HEK293 (cell line): ENCODE measurements around the gene PASK.

Source experiments
- CTCF ChIA-PET: fragments of 350-600 bp; formaldehyde crosslinking; extraction: SDS; loops from one replicate; lab custom pipeline; 2021; ENCODE audit warnings: antibody characterized with exemption; lab: Yijun Ruan, JAX
- POLR2A ChIA-PET: fragments of 300-600 bp; formaldehyde crosslinking; extraction: SDS; loops from one replicate; lab custom pipeline; 2020; ENCODE audit warnings: antibody characterized with exemption, inconsistent platforms; lab: Yijun Ruan, JAX
- H3K27ac ChIP-seq: fragments of 200-500 bp; sonication (Bioruptor generic); 2 replicates; pipeline ENCODE4 v1.5.1; 2014; ENCODE audit warnings: low read depth, low read length, control low read depth, inconsistent platforms; ENCODE audit errors: extremely low read depth
- H3K36me3 ChIP-seq, 2 experiments: fragments of 200-500 bp in 1 of 2; sonication (Bioruptor generic) in 1 of 2; 1 replicate in 1 of 2; 2 replicates in 1 of 2; pipeline ENCODE4 v1.5.1; 2014 to 2017; ENCODE audit warnings: inconsistent platforms in 2 of 2, low read length in 2 of 2; ENCODE audit not compliant: control insufficient read depth in 2 of 2, insufficient read depth in 1 of 2
- H3K4me1 ChIP-seq: fragments of 200-500 bp; sonication (Bioruptor generic); 2 replicates; pipeline ENCODE4 v1.5.1; 2014; ENCODE audit warnings: mild to moderate bottlenecking, low read length, inconsistent platforms; ENCODE audit not compliant: control insufficient read depth, insufficient read depth
- H3K4me3 ChIP-seq: 2 replicates; pipeline ENCODE4 v1.5.1; 2011; ENCODE audit warnings: low read depth, mild to moderate bottlenecking, control low read depth, low read length, moderate library complexity
- H3K9me3 ChIP-seq: fragments of 200-500 bp; sonication (Bioruptor generic); 2 replicates; pipeline ENCODE4 v1.5.1; 2014; ENCODE audit warnings: low read depth, low read length, inconsistent platforms; ENCODE audit not compliant: control insufficient read depth, insufficient read depth
- BCL11B ChIP-seq: fragments of 450-650 bp; formaldehyde crosslinking; IDR thresholded peaks from 2 replicates; pipeline ENCODE4 v1.5.1; 2016; ENCODE audit warnings: low read depth, missing biosample characterization, missing genetic modification characterization
- KLF10 ChIP-seq: fragments of 450-650 bp; IDR thresholded peaks from 2 replicates; pipeline ENCODE4 v1.5.1; 2018; ENCODE audit warnings: missing biosample characterization, mild to moderate bottlenecking, missing genetic modification characterization
- KLF8 ChIP-seq: fragments of 450-650 bp; formaldehyde crosslinking; IDR thresholded peaks from 2 replicates; pipeline ENCODE4 v1.5.1; 2016; ENCODE audit warnings: missing biosample characterization, missing genetic modification characterization
- PRDM4 ChIP-seq: fragments of 450-650 bp; formaldehyde crosslinking; IDR thresholded peaks from 2 replicates; pipeline ENCODE4 v1.5.1; 2017; ENCODE audit warnings: missing biosample characterization, missing genetic modification characterization
- TSHZ1 ChIP-seq: fragments of 450-650 bp; formaldehyde crosslinking; IDR thresholded peaks from 2 replicates; pipeline ENCODE4 v1.5.1; 2016; ENCODE audit warnings: missing biosample characterization, missing genetic modification characterization, borderline replicate concordance
- ZBTB21 ChIP-seq: fragments of 450-650 bp; formaldehyde crosslinking; IDR thresholded peaks from 2 replicates; pipeline ENCODE4 v1.5.1; 2017; ENCODE audit warnings: missing biosample characterization, missing genetic modification characterization
- ZFP37 ChIP-seq: fragments of 450-650 bp; formaldehyde crosslinking; IDR thresholded peaks from 2 replicates; pipeline ENCODE4 v1.5.1; 2016; ENCODE audit warnings: missing biosample characterization, missing genetic modification characterization
- ZNF16 ChIP-seq: fragments of 450-650 bp; formaldehyde crosslinking; IDR thresholded peaks from 2 replicates; pipeline ENCODE4 v1.5.1; 2016; ENCODE audit warnings: low read depth, missing biosample characterization, missing genetic modification characterization
- ZNF19 ChIP-seq: fragments of 450-650 bp; formaldehyde crosslinking; IDR thresholded peaks from 2 replicates; pipeline ENCODE4; 2016; ENCODE audit warnings: missing biosample characterization, missing genetic modification characterization, low read depth
- ZNF202 ChIP-seq: fragments of 450-650 bp; formaldehyde crosslinking; IDR thresholded peaks from 2 replicates; pipeline ENCODE4 v1.5.1; 2016; ENCODE audit warnings: missing biosample characterization, missing genetic modification characterization, borderline replicate concordance
- ZNF239 ChIP-seq: fragments of 450-650 bp; formaldehyde crosslinking; IDR thresholded peaks from 2 replicates; pipeline ENCODE4 v1.5.1; 2016; ENCODE audit warnings: missing biosample characterization, missing genetic modification characterization
- ZNF488 ChIP-seq: fragments of 450-650 bp; formaldehyde crosslinking; IDR thresholded peaks from 2 replicates; pipeline ENCODE4 v1.5.1; 2016; ENCODE audit warnings: missing biosample characterization, missing genetic modification characterization
- ZNF518A ChIP-seq: fragments of 450-650 bp; formaldehyde crosslinking; conservative IDR thresholded peaks from 2 replicates; pipeline ENCODE4 v1.5.1; 2016; ENCODE audit warnings: low read depth, missing biosample characterization, missing genetic modification characterization
- ZNF529 ChIP-seq: fragments of 450-650 bp; formaldehyde crosslinking; IDR thresholded peaks from 2 replicates; pipeline ENCODE4 v1.5.1; 2017; ENCODE audit warnings: missing genetic modification characterization, missing biosample characterization; ENCODE audit not compliant: insufficient replicate concordance
- ZNF560 ChIP-seq: fragments of 450-650 bp; formaldehyde crosslinking; IDR thresholded peaks from 2 replicates; pipeline ENCODE4 v1.5.1; 2017; ENCODE audit warnings: missing biosample characterization, missing genetic modification characterization, borderline replicate concordance
- TF ChIP-seq, protein P1 (sequence below): fragments of 450-650 bp; formaldehyde crosslinking; IDR thresholded peaks from 2 replicates; pipeline ENCODE4 v1.5.1; 2016; ENCODE audit warnings: missing biosample characterization, missing genetic modification characterization, low read depth

Gene PASK

GRCh38 chr2:241177526-241178334 lies 28.5 kb upstream of the PASK start:
- CTCF ChIA-PET: interaction anchor here (0.7 kb wide), 1 partner anchor 77 kb away, joined by 3 read pairs; no protein-coding TSS in a partner anchor
- TF ChIP-seq, protein P1, sequence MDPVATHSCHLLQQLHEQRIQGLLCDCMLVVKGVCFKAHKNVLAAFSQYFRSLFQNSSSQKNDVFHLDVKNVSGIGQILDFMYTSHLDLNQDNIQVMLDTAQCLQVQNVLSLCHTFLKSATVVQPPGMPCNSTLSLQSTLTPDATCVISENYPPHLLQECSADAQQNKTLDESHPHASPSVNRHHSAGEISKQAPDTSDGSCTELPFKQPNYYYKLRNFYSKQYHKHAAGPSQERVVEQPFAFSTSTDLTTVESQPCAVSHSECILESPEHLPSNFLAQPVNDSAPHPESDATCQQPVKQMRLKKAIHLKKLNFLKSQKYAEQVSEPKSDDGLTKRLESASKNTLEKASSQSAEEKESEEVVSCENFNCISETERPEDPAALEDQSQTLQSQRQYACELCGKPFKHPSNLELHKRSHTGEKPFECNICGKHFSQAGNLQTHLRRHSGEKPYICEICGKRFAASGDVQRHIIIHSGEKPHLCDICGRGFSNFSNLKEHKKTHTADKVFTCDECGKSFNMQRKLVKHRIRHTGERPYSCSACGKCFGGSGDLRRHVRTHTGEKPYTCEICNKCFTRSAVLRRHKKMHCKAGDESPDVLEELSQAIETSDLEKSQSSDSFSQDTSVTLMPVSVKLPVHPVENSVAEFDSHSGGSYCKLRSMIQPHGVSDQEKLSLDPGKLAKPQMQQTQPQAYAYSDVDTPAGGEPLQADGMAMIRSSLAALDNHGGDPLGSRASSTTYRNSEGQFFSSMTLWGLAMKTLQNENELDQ (tag by site-specific recombination): no peak
- TF ChIP-seq ZNF560 (tag by site-specific recombination) (no peak), ZNF518A (tag by site-specific recombination) (no peak), TSHZ1 (tag by site-specific recombination) (no peak), KLF10 (tag by site-specific recombination) (no peak), ZNF239 (tag by site-specific recombination) (no peak), BCL11B (tag by site-specific recombination) (no peak), ZNF16 (tag by site-specific recombination) (no peak)
- H3K9me3 ChIP-seq: no peaks in the 10 kb centered on the region
- H3K27ac ChIP-seq: no peak overlapping the region
- POLR2A ChIA-PET: no interaction called here
- no peak overlapping the region for H3K4me3 ChIP-seq
- H3K36me3 ChIP-seq: peaks cover 0 to 31% of the 10 kb centered on the region in 2 experiments; a peak in 2 of 3 replicates
- 0 out of 2 replicates have a peak, but pooled peaks cover 2% of the 10 kb centered on the region for H3K4me1 ChIP-seq

GRCh38 chr2:241173557-241173956 lies 24.3 kb upstream of the PASK start:
- ChIA-PET POLR2A (no interaction called here), CTCF (interaction anchor here (1.0 kb wide), 1 partner anchor 322 kb away, joined by 4 read pairs; no protein-coding TSS in a partner anchor)
- Histone ChIP-seq H3K9me3 (no peaks in the 10 kb centered on the region), H3K27ac (no peak overlapping the region), H3K36me3 (peaks cover 10 to 50% of the 10 kb centered on the region in 2 experiments), H3K4me3 (no peak overlapping the region), H3K4me1 (0 out of 2 replicates have a peak, but pooled peaks cover 2% of the 10 kb centered on the region)
- TF ChIP-seq ZNF202 (tag by site-specific recombination) (no peak), ZNF488 (no peak), ZBTB21 (tag by site-specific recombination) (no peak), ZFP37 (no peak), ZNF19 (tag by site-specific recombination) (no peak), PRDM4 (tag by site-specific recombination) (no peak), KLF8 (tag by site-specific recombination) (no peak), ZNF529 (tag by site-specific recombination) (no peak)
